Activated T-helper 1 cell treated with anti-CD3 and anti-CD28 coated beads, Interleukin-12 subunit alpha, Interleukin-12 subunit beta, Interleukin-2, Interleukin-4 antibody, amounts not matched to agents 30 ng/mL and 10 ng/mL and 1 ng/mL, durations not matched to agents 14 hours and 24 hours and 36 hours (primary cell): ENCODE data around the gene DYSF. TPM values are rescaled to one million over a fixed set of nuclear protein-coding genes. Genes with fewer than 3 reads are reported as not detected.

Experiments
- DNase-seq: peaks from one replicate; pipeline ENCODE4 v3.0.0; 2021; ENCODE audit warnings: low spot score
- H3K27ac Mint-ChIP-seq: one replicate; pipeline ENCODE4 v1.8.0; 2021; ENCODE audit warnings: mild to moderate bottlenecking, mixed read lengths
- H3K27me3 Mint-ChIP-seq: one replicate; pipeline ENCODE4 v1.8.0; 2022; ENCODE audit warnings: mild to moderate bottlenecking, moderate library complexity, mixed read lengths; ENCODE audit not compliant: insufficient read depth
- H3K36me3 Mint-ChIP-seq: one replicate; pipeline ENCODE4 v1.8.0; 2021; ENCODE audit warnings: low read depth, mixed read lengths
- H3K4me1 Mint-ChIP-seq: one replicate; pipeline ENCODE4 v1.8.0; 2021; ENCODE audit warnings: low read depth, mixed read lengths
- H3K4me3 Mint-ChIP-seq: one replicate; pipeline ENCODE4 v1.8.0; 2021; ENCODE audit warnings: mild to moderate bottlenecking, moderate library complexity, mixed read lengths
- H3K9me3 Mint-ChIP-seq: one replicate; pipeline ENCODE4 v1.8.0; 2021; ENCODE audit warnings: mixed read lengths
- intact Hi-C: fragments of 100-400 bp; cut with micrococcal nuclease; formaldehyde crosslinking; loops from one replicate; pipeline ENCODE4 v1.15.1; 2024
- total RNA-seq: library from RNA; stranded (reverse); gene quantifications from 2 replicates; pipeline ENCODE4 v1.2.3, GENCODE V29; 2022

The DYSF gene
- total RNA-seq, 1 donor from 2014 or later: not detected

GRCh38 chr2:71727562-71727961 lies 274.2 kb downstream of the DYSF start:
- Mint-ChIP-seq H3K27ac (no peak overlapping the region), H3K4me3 (no peak overlapping the region), H3K4me1 (no peaks in the 10 kb centered on the region), H3K36me3 (no peaks in the 10 kb centered on the region), H3K27me3 (no peaks in the 10 kb centered on the region), H3K9me3 (no peaks in the 10 kb centered on the region)
- intact Hi-C loops: no loop called here
- DNase-seq: no peak

- intact Hi-C loops: no loop called here
- Mint-ChIP-seq H3K36me3 (no peaks in the 10 kb centered on the region), H3K27me3 (no peaks in the 10 kb centered on the region), H3K4me1 (no peaks in the 10 kb centered on the region), H3K9me3 (no peaks in the 10 kb centered on the region), H3K4me3 (no peak overlapping the region), H3K27ac (no peak overlapping the region)
- no peak for DNase-seq
Observed at GRCh38 chr2:71728036-71728435, 274.7 kb downstream of the DYSF start.

DNA sequence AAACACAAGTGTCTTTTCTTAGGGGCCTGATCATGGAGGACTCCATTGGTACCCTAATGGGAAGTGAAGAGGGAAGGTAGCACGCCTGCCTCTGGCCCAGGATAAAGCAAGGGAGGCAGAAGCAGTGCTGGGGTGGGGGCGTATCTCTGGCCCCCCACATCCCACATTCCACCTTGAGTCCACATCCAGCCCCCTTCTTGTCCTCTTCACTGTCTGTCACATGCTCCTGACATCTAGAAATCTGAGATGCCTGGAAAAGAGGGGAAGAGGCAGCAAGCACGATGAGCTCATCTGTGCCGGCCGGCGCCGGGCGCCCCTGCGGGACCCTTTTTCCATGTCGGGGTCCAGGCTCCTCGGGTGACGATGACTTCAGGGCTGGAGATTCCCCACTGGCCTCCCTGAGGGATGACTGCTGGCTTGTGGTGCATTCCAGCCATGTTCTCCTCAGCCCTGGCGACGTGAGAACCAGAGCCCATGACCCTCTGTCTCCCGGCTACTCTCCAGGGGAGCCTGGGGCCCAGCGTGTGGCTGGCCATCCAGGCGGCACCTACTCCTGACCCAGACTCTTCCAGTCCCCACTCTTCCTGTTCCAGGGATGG lies 277.5 kb downstream of the DYSF start:
- Mint-ChIP-seq H3K4me1 (no peaks in the 10 kb centered on the region), H3K4me3 (no peak overlapping the region), H3K36me3 (no peaks in the 10 kb centered on the region), H3K27me3 (no peaks in the 10 kb centered on the region), H3K27ac (no peak overlapping the region), H3K9me3 (no peaks in the 10 kb centered on the region)
- intact Hi-C loops: no loop called here
- DNase-seq: no peak

DNA sequence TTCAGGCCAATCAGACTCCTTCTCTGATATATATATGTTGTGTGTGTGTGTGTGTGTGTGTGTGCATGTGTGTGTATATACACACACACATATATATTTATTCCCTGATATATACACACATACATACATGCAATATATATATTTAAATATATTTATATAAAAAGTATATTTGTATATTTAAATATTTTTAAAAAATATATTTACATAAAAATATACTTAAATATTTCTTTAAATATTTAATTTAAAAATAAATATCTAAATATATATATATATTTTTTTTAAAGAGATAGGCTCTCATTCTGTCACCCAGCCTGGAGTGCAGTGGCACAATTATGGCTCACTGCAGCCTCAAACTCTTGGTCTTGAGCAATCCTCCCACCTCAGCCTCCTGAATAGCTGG lies 281.3 kb downstream of the DYSF start:
- intact Hi-C loops: no loop called here
- DNase-seq: no peak
- H3K36me3 Mint-ChIP-seq: no peaks in the 10 kb centered on the region
- no peaks in the 10 kb centered on the region for H3K27me3 Mint-ChIP-seq
- no peaks in the 10 kb centered on the region for H3K9me3 Mint-ChIP-seq
- no peaks in the 10 kb centered on the region for H3K4me1 Mint-ChIP-seq
- H3K4me3 Mint-ChIP-seq: no peak overlapping the region
- no peak overlapping the region for H3K27ac Mint-ChIP-seq

- no peak for DNase-seq
- H3K4me3 Mint-ChIP-seq: no peak overlapping the region
- no peaks in the 10 kb centered on the region for H3K36me3 Mint-ChIP-seq
- no peaks in the 10 kb centered on the region for H3K27me3 Mint-ChIP-seq
- no peak overlapping the region for H3K27ac Mint-ChIP-seq
- no peaks in the 10 kb centered on the region for H3K4me1 Mint-ChIP-seq
- intact Hi-C loops: no loop called here
- no peaks in the 10 kb centered on the region for H3K9me3 Mint-ChIP-seq
Observed at GRCh38 chr2:71735676-71736075, 282.3 kb downstream of the DYSF start.

Other genes starting within 250 kb of the DYSF start
- 0.41 and 0.44 TPM in 2 replicates for gene PAIP2B, start 226.5 kb upstream of the DYSF start, total RNA-seq
- gene ZNF638, start 121.8 kb upstream of the DYSF start, total RNA-seq: 88.8 and 96.8 TPM in 2 replicates